HepG2 (cell line): ENCODE results near the gene JAK1. TPM values are rescaled to one million over a fixed set of nuclear protein-coding genes. Genes with fewer than 3 reads are reported as not detected.

ENCODE experiments used
- ATAC-seq: fragments of 200-7000 bp; cut with Tn5 transposase; 3 replicates; pipeline ENCODE4 v1.9.1; 2020; ENCODE audit warnings: mild to moderate bottlenecking, moderate library complexity
- BruUV-seq: library from RNA; stranded (reverse); fragments of 400-500 nt; replicated peaks from 2 replicates; lab custom pipeline; 2021; lab: Mats Ljungman, UMichigan
- CTCF ChIA-PET: fragments of 300-600 bp; formaldehyde crosslinking; extraction: SDS; loops from one replicate; lab custom pipeline; 2021; ENCODE audit warnings: low total read pairs, inconsistent platforms, low intra/inter-chr PET ratio; lab: Yijun Ruan, JAX
- POLR2A ChIA-PET: fragments of 350-600 bp; sonication (Branson Sonifier 250); formaldehyde crosslinking; loops from one replicate; lab custom pipeline; 2020; ENCODE audit warnings: antibody characterized with exemption, inconsistent platforms; lab: Yijun Ruan, JAX
- DNase-seq: peaks from one replicate; pipeline ENCODE4 v3.0.0-alpha.2; 2015; ENCODE audit warnings: low spot score
- FAIRE-seq: peaks from 3 replicates; lab custom pipeline; 2011; peaks lifted over from hg19 to GRCh38; lab: Jason Lieb, UNC
- H2AFZ ChIP-seq: one replicate; pipeline ENCODE4 v1.6.1; 2011; ENCODE audit warnings: low read length, inconsistent platforms
- H3K27ac ChIP-seq: fragments of 300-600 bp; 3 replicates; pipeline ENCODE4 v1.8.0; 2011; ENCODE audit warnings: mixed run types, mild to moderate bottlenecking, mixed read lengths, low read length, inconsistent platforms; ENCODE audit not compliant: insufficient read depth; ENCODE audit errors: extremely low read length
- H3K27me3 ChIP-seq, 2 experiments: fragments of 200-600 bp in 1 of 2; 2 replicates in 1 of 2; 3 replicates in 1 of 2; pipeline versions ENCODE4 v1.6.0 to v1.8.0; 2011; ENCODE audit warnings: low read length in 2 of 2, mild to moderate bottlenecking in 2 of 2, moderate library complexity in 2 of 2, inconsistent platforms in 1 of 2; ENCODE audit not compliant: insufficient read depth in 2 of 2, control insufficient read depth in 1 of 2
- H3K36me3 ChIP-seq, 2 experiments: fragments of 200-600 bp in 1 of 2; replicated peaks in 1 of 2; 2 replicates in 1 of 2; 3 replicates in 1 of 2; pipeline versions ENCODE4 v1.5.1 to v1.8.0; 2011; ENCODE audit warnings: low read length in 2 of 2, inconsistent platforms in 1 of 2; ENCODE audit not compliant: insufficient read depth in 2 of 2, control insufficient read depth in 1 of 2
- H3K4me1 ChIP-seq: 2 replicates; pipeline ENCODE4 v1.5.1; 2012; ENCODE audit warnings: low read length, inconsistent platforms; ENCODE audit not compliant: insufficient read depth
- H3K4me2 ChIP-seq: 2 replicates; pipeline ENCODE4 v1.6.0; 2011; ENCODE audit warnings: low read depth, low read length, inconsistent platforms
- H3K4me3 ChIP-seq, 3 experiments: fragments of 200-600 bp in 1 of 3; sonication (generic), shearing (Covaris generic) in 1 of 3; replicated peaks in 1 of 3; 2 replicates each; pipeline ENCODE4 v1.5.1; 2011 to 2016; ENCODE audit warnings: low read length in 3 of 3, inconsistent platforms in 2 of 3, low read depth in 2 of 3, mild to moderate bottlenecking in 2 of 3, control low read depth in 1 of 3, mixed read lengths in 1 of 3; ENCODE audit not compliant: insufficient read depth in 1 of 3
- H3K79me2 ChIP-seq: one replicate; pipeline ENCODE4 v1.6.1; 2011; ENCODE audit warnings: low read length, inconsistent platforms; ENCODE audit not compliant: insufficient read depth
- H3K9ac ChIP-seq: 2 replicates; pipeline ENCODE4 v1.6.0; 2011; ENCODE audit warnings: mild to moderate bottlenecking, low read depth, low read length, inconsistent platforms; ENCODE audit not compliant: insufficient read depth
- H3K9me3 ChIP-seq: 2 replicates; pipeline ENCODE4 v1.5.1; 2012; ENCODE audit warnings: mild to moderate bottlenecking, low read length
- H4K20me1 ChIP-seq: 2 replicates; pipeline ENCODE4 v1.6.0; 2011; ENCODE audit warnings: inconsistent platforms, mild to moderate bottlenecking, low read length, moderate library complexity; ENCODE audit not compliant: insufficient read depth
- FOXC1 ChIP-seq: sonication (generic); formaldehyde crosslinking; IDR thresholded peaks from 2 replicates; pipeline ENCODE4 v1.8.0; 2022; ENCODE audit warnings: mild to moderate bottlenecking, missing genetic modification reagents, borderline replicate concordance
- HNF4G ChIP-seq, 2 experiments: sonication (generic) in 1 of 2; formaldehyde crosslinking in 1 of 2; IDR thresholded peaks; 2 replicates each; pipeline versions ENCODE4 v1.4.0 to v1.6.1; 2011 to 2020; ENCODE audit warnings: borderline replicate concordance in 2 of 2, low read depth in 2 of 2, mild to moderate bottlenecking in 2 of 2, low read length in 1 of 2, missing genetic modification reagents in 1 of 2, moderate library complexity in 1 of 2
- JUND ChIP-seq: sonication (generic); formaldehyde crosslinking; IDR thresholded peaks from 2 replicates; pipeline ENCODE4 v1.8.0; 2022; ENCODE audit warnings: mild to moderate bottlenecking, missing genetic modification reagents
- SALL2 ChIP-seq: sonication (generic); formaldehyde crosslinking; IDR thresholded peaks from 2 replicates; pipeline ENCODE4 v1.8.1; 2023; ENCODE audit warnings: mild to moderate bottlenecking, missing genetic modification reagents, inconsistent platforms
- SRY ChIP-seq: sonication (generic); formaldehyde crosslinking; IDR thresholded peaks from 2 replicates; pipeline ENCODE4 v1.8.0; 2022; ENCODE audit warnings: mild to moderate bottlenecking, missing genetic modification reagents
- TRIM24 ChIP-seq: sonication (generic); formaldehyde crosslinking; IDR thresholded peaks from 2 replicates; pipeline ENCODE4 v1.8.0; 2022; ENCODE audit warnings: mild to moderate bottlenecking, missing genetic modification reagents
- ZBTB20 ChIP-seq: sonication (generic); formaldehyde crosslinking; IDR thresholded peaks from 2 replicates; pipeline ENCODE4 v1.8.1; 2023; ENCODE audit warnings: missing genetic modification reagents, low read depth, mild to moderate bottlenecking, borderline replicate concordance
- ZBTB26 ChIP-seq: IDR thresholded peaks from 2 replicates; pipeline ENCODE4 v1.6.1; 2016; ENCODE audit warnings: missing compliant biosample characterization, missing genetic modification reagents, borderline replicate concordance
- ZBTB42 ChIP-seq: sonication (generic); formaldehyde crosslinking; IDR thresholded peaks from 2 replicates; pipeline ENCODE4 v1.5.0; 2020; ENCODE audit warnings: mild to moderate bottlenecking, missing genetic modification reagents
- ZNF143 ChIP-seq: sonication (generic); formaldehyde crosslinking; IDR thresholded peaks from 2 replicates; pipeline ENCODE4 v1.4.0; 2020; ENCODE audit warnings: missing genetic modification reagents
- ZNF260 ChIP-seq: sonication (generic); formaldehyde crosslinking; IDR thresholded peaks from 2 replicates; pipeline ENCODE4 v1.4.0; 2020; ENCODE audit warnings: missing genetic modification reagents, low read depth, mild to moderate bottlenecking, borderline replicate concordance
- ZNF75D ChIP-seq: sonication (generic); formaldehyde crosslinking; IDR thresholded peaks from 2 replicates; pipeline ENCODE4 v1.8.1; 2023; ENCODE audit warnings: missing genetic modification reagents, mild to moderate bottlenecking, borderline replicate concordance
- ZZZ3 ChIP-seq: sonication (generic); formaldehyde crosslinking; IDR thresholded peaks from 2 replicates; pipeline ENCODE4 v1.4.0; 2020; ENCODE audit warnings: missing genetic modification reagents, mild to moderate bottlenecking, borderline replicate concordance
- WGBS: methylation state at CpG from one replicate; pipeline ENCODE4 v1.1.6; 2017; ENCODE audit warnings: low lambda C conversion rate; 5-methylcytosine and 5-hydroxymethylcytosine counted together
- in situ Hi-C: cut with HindIII; loops from 2 replicates; pipeline ENCODE4 v1.10.0; 2017; ENCODE audit warnings: low pct_unique_long_range_greater_than_20kb; ENCODE audit not compliant: extremely low pct_ligation_motif_present
- intact Hi-C: fragments of 100-400 bp; cut with micrococcal nuclease; formaldehyde crosslinking; loops from one replicate; pipeline ENCODE4 v1.10.0; 2022; ENCODE audit not compliant: unreplicated experiment
- polyA plus RNA-seq, 8 experiments: library from polyadenylated mRNA; depleted of rRNA in 3 of 8; stranded (reverse) in 7 of 8; unstranded in 1 of 8; fragments of >200 nt; fragmentation: Illumina TruSeq in 4 of 8; extraction: Trizol in 4 of 8; gene quantifications; 2 replicates each; pipeline versions ENCODE4 v1.2.1 to v1.2.3, GENCODE V29; 2011 to 2016; ENCODE audit warnings: low read depth in 4 of 8, missing spikeins in 1 of 8, mixed read lengths in 1 of 8; ENCODE audit not compliant: insufficient read depth in 1 of 8
- total RNA-seq, 5 experiments: library from RNA; depleted of rRNA; stranded (reverse); fragments of >200 nt; fragmentation: Illumina TruSeq; extraction: Trizol; gene quantifications; 2 replicates each; pipeline ENCODE4 v1.2.3, GENCODE V29; 2016; ENCODE audit warnings: low read depth in 1 of 5
- TF ChIP-seq, protein P1 (sequence below): sonication (generic); formaldehyde crosslinking; IDR thresholded peaks from 2 replicates; pipeline ENCODE4 v1.4.0; 2020; ENCODE audit warnings: missing genetic modification reagents
- TF ChIP-seq, protein P2 (sequence below): sonication (generic); formaldehyde crosslinking; IDR thresholded peaks from 2 replicates; pipeline ENCODE4 v1.5.0; 2020; ENCODE audit warnings: mild to moderate bottlenecking, missing genetic modification reagents

Gene JAK1
- total and polyA plus RNA-seq, 2 of the 13 experiments (the other 11 are each of a cell fraction or from before 2014, with no cell fraction given): 23.9 to 42.4 TPM

- no peak overlapping the region for H3K9ac ChIP-seq
- intact Hi-C loops: loop anchor here (2.0 kb wide), 1 partner anchor 27 kb away; no protein-coding TSS in a partner anchor
- H2AFZ ChIP-seq: no peak overlapping the region
- no peaks in the 10 kb centered on the region for H3K9me3 ChIP-seq
- H3K4me3 ChIP-seq: no peak overlapping the region
- no peaks in the 10 kb centered on the region for H3K79me2 ChIP-seq
- ATAC-seq: peak; percentile 68
- no peaks in the 10 kb centered on the region for H3K27me3 ChIP-seq
- H4K20me1 ChIP-seq: no peaks in the 10 kb centered on the region
- no peak overlapping the region for H3K27ac ChIP-seq
- TF ChIP-seq ZNF75D (CRISPR knock-in tag) (no peak), TRIM24 (CRISPR knock-in tag) (no peak), ZBTB20 (CRISPR knock-in tag) (no peak), ZNF143 (CRISPR knock-in tag) (no peak), SRY (CRISPR knock-in tag) (no peak), JUND (CRISPR knock-in tag) (no peak), ZBTB26 (CRISPR knock-in tag) (no peak), SALL2 (CRISPR knock-in tag) (no peak), ZZZ3 (CRISPR knock-in tag) (no peak), HNF4G (IDR thresholded peaks at IDR 0.05; ENCODE audit: borderline replicate concordance, low read depth, low read length) (no peak), HNF4G (CRISPR knock-in tag; IDR thresholded peaks at IDR 0.05; ENCODE audit: borderline replicate concordance, low read depth) (no peak), FOXC1 (CRISPR knock-in tag) (no peak), ZNF260 (CRISPR knock-in tag) (no peak), ZBTB42 (no peak)
- TF ChIP-seq, protein P1, sequence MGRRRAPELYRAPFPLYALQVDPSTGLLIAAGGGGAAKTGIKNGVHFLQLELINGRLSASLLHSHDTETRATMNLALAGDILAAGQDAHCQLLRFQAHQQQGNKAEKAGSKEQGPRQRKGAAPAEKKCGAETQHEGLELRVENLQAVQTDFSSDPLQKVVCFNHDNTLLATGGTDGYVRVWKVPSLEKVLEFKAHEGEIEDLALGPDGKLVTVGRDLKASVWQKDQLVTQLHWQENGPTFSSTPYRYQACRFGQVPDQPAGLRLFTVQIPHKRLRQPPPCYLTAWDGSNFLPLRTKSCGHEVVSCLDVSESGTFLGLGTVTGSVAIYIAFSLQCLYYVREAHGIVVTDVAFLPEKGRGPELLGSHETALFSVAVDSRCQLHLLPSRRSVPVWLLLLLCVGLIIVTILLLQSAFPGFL (CRISPR knock-in tag): no peak
- TF ChIP-seq, protein P2, sequence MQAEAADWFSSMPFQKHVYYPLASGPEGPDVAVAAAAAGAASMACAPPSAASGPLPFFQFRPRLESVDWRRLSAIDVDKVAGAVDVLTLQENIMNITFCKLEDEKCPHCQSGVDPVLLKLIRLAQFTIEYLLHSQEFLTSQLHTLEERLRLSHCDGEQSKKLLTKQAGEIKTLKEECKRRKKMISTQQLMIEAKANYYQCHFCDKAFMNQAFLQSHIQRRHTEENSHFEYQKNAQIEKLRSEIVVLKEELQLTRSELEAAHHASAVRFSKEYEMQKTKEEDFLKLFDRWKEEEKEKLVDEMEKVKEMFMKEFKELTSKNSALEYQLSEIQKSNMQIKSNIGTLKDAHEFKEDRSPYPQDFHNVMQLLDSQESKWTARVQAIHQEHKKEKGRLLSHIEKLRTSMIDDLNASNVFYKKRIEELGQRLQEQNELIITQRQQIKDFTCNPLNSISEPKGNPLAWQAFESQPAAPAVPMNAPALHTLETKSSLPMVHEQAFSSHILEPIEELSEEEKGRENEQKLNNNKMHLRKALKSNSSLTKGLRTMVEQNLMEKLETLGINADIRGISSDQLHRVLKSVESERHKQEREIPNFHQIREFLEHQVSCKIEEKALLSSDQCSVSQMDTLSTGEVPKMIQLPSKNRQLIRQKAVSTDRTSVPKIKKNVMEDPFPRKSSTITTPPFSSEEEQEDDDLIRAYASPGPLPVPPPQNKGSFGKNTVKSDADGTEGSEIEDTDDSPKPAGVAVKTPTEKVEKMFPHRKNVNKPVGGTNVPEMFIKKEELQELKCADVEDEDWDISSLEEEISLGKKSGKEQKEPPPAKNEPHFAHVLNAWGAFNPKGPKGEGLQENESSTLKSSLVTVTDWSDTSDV (CRISPR knock-in tag): no peak
- TF ChIP-seq, all 625 proteins: peak for 0
- DNase-seq (no peak), FAIRE-seq (no peak)
- CTCF ChIA-PET: no interaction called here
- Histone ChIP-seq H3K4me2 (0 out of 2 replicates have a peak overlapping the region, but pooled peaks have one; percentile 25), H3K4me1 (peaks cover 19% of the 10 kb centered on the region), H3K36me3 (no peaks in the 10 kb centered on the region)
- POLR2A ChIA-PET: no interaction called here
- in situ Hi-C loops: no loop called here
- 33% methylated on average over 5 of the region's 5 CpGs for WGBS
- no TSS peak for BruUV-seq
Observed at GRCh38 chr1:64975740-64976139, 9.4 kb upstream of the JAK1 start.
